ENCODE measurements around the gene UBE2I.
"Not testable (repeated sequence)": the region's sequence is repeated elsewhere in the genome, so short reads cannot be mapped to it uniquely, and the experiment has no call there.

Gene UBE2I
- total RNA-seq, result 161 reads per million in 2 experiments

GRCh38 chr16:1308977-1309885, at the start of gene UBE2I:
UBE2I (plus strand) TSS chr16:1309636; CDS start chr16:1314031, 4,395 bp downstream.
- peak; percentile 94 for DNase-seq (ENCODE audit: low read depth)

- DNase-seq (ENCODE audit: low read depth), result no peak
Observed at GRCh38 chr16:1259760-1260068, 49.7 kb upstream of the UBE2I start.

- DNase-seq (ENCODE audit: low read depth), result no peak
Observed at GRCh38 chr16:1260101-1260680, 49.2 kb upstream of the UBE2I start.

GRCh38 chr16:1261131-1261892, 48.1 kb upstream of the UBE2I start:
- DNase-seq (ENCODE audit: low read depth), result no peak

- no peak for DNase-seq (ENCODE audit: low read depth)
Observed at GRCh38 chr16:1262210-1262845, 47.1 kb upstream of the UBE2I start.

GRCh38 chr16:1262846-1263221, 46.6 kb upstream of the UBE2I start:
- DNase-seq (ENCODE audit: low read depth), result no peak

- no peak for DNase-seq (ENCODE audit: low read depth)
Observed at GRCh38 chr16:1263591-1264344, 45.7 kb upstream of the UBE2I start.

GRCh38 chr16:1264345-1265089, 44.9 kb upstream of the UBE2I start:
- DNase-seq (ENCODE audit: low read depth), result no peak

GRCh38 chr16:1265090-1265630, 44.3 kb upstream of the UBE2I start:
- DNase-seq (ENCODE audit: low read depth), result no peak

- no peak for DNase-seq (ENCODE audit: low read depth)
Observed at GRCh38 chr16:1265826-1266225, 43.6 kb upstream of the UBE2I start.

- not testable (repeated sequence) for DNase-seq (ENCODE audit: low read depth)
Observed at GRCh38 chr16:1269418-1269817, 40.0 kb upstream of the UBE2I start.

GRCh38 chr16:1271380-1271723, 38.1 kb upstream of the UBE2I start:
- DNase-seq (ENCODE audit: low read depth), result no peak

- not testable (repeated sequence) for DNase-seq (ENCODE audit: low read depth)
Observed at GRCh38 chr16:1271724-1272413, 37.6 kb upstream of the UBE2I start.

- no peak for DNase-seq (ENCODE audit: low read depth)
Observed at GRCh38 chr16:1272453-1273198, 36.8 kb upstream of the UBE2I start.

GRCh38 chr16:1273816-1274215, 35.6 kb upstream of the UBE2I start:
- no peak for DNase-seq (ENCODE audit: low read depth)

- DNase-seq (ENCODE audit: low read depth), result no peak
Observed at GRCh38 chr16:1274767-1275166, 34.7 kb upstream of the UBE2I start.

- DNase-seq (ENCODE audit: low read depth), result no peak
Observed at GRCh38 chr16:1275791-1276579, 33.5 kb upstream of the UBE2I start.

GRCh38 chr16:1276580-1276878, 32.9 kb upstream of the UBE2I start:
- DNase-seq (ENCODE audit: low read depth), result no peak

GRCh38 chr16:1277151-1277598, 32.3 kb upstream of the UBE2I start:
- no peak for DNase-seq (ENCODE audit: low read depth)

Measured in T follicular helper cell (primary cell).